Panc1 (cell line): ENCODE data around the gene PAX7. TPM values are rescaled to one million over a fixed set of nuclear protein-coding genes. Genes with fewer than 3 reads are reported as not detected.

Experiments
- ATAC-seq: fragments of 200-7000 bp; cut with Tn5 transposase; 2 replicates; pipeline ENCODE4 v1.9.1; 2020; ENCODE audit warnings: mild to moderate bottlenecking, moderate library complexity
- BruUV-seq: library from RNA; stranded (reverse); fragments of 400-500 nt; replicated peaks from 2 replicates; lab custom pipeline; 2021; lab: Mats Ljungman, UMichigan
- CTCF ChIA-PET: fragments of 300-600 bp; sonication (Branson Sonifier 250); formaldehyde crosslinking; loops from one replicate; lab custom pipeline; 2022; ENCODE audit warnings: antibody characterized with exemption; lab: Charles Lee
- POLR2A ChIA-PET: fragments of 300-600 bp; sonication (Branson Sonifier 250); formaldehyde crosslinking; loops from one replicate; lab custom pipeline; 2022; ENCODE audit warnings: antibody characterized with exemption; lab: Charles Lee
- DNase-seq: peaks from one replicate; pipeline ENCODE4 v3.0.0-alpha.2; 2010; ENCODE audit warnings: low read depth, low spot score
- H3K27ac ChIP-seq: 2 replicates; pipeline ENCODE4 v1.5.1; 2011; ENCODE audit warnings: mild to moderate bottlenecking, low read length, inconsistent platforms
- H3K27me3 ChIP-seq: fragments of 200-500 bp; sonication (Bioruptor generic); 2 replicates; pipeline ENCODE4 v1.6.0; 2014; ENCODE audit warnings: low read length, inconsistent platforms; ENCODE audit not compliant: control insufficient read depth, insufficient read depth
- H3K36me3 ChIP-seq: fragments of 200-500 bp; sonication (Bioruptor generic); 2 replicates; pipeline ENCODE4 v1.5.1; 2014; ENCODE audit warnings: inconsistent platforms, mild to moderate bottlenecking, low read length, moderate library complexity; ENCODE audit not compliant: control insufficient read depth, insufficient read depth
- H3K4me1 ChIP-seq: 2 replicates; pipeline ENCODE4 v1.5.1; 2011; ENCODE audit warnings: inconsistent platforms, mild to moderate bottlenecking, low read length, moderate library complexity; ENCODE audit not compliant: control insufficient read depth, insufficient read depth
- H3K4me3 ChIP-seq, 2 experiments: 2 replicates each; pipeline ENCODE4 v1.5.1; 2011 to 2012; ENCODE audit warnings: low read depth in 2 of 2, low read length in 2 of 2, mild to moderate bottlenecking in 2 of 2, inconsistent platforms in 1 of 2, moderate library complexity in 1 of 2
- H3K9me3 ChIP-seq: fragments of 200-500 bp; sonication (Bioruptor generic); 2 replicates; pipeline ENCODE4 v1.5.1; 2014; ENCODE audit warnings: low read depth, mild to moderate bottlenecking, inconsistent platforms, low read length, moderate library complexity; ENCODE audit not compliant: control insufficient read depth, insufficient read depth
- POLR2AphosphoS5 ChIP-seq: IDR thresholded peaks from 2 replicates; pipeline ENCODE4 v1.6.1; 2012; ENCODE audit warnings: mild to moderate bottlenecking, low read depth, low read length, moderate library complexity
- SIN3A ChIP-seq: IDR thresholded peaks from 2 replicates; pipeline ENCODE4 v1.6.1; 2012; ENCODE audit warnings: low read depth, mild to moderate bottlenecking, low read length, moderate library complexity, borderline replicate concordance; ENCODE audit not compliant: insufficient read depth
- TCF7L2 ChIP-seq: IDR thresholded peaks from 2 replicates; pipeline ENCODE4 v1.6.1; 2011; ENCODE audit warnings: mild to moderate bottlenecking, low read depth, low read length, inconsistent platforms
- in situ Hi-C: cut with HindIII; loops from 2 replicates; pipeline ENCODE4 v1.10.0; 2016; ENCODE audit warnings: low sequenced_read_pairs, low pct_unique_long_range_greater_than_20kb
- intact Hi-C: fragments of 100-400 bp; cut with micrococcal nuclease; formaldehyde crosslinking; loops from one replicate; pipeline ENCODE4 v1.10.0; 2022; ENCODE audit not compliant: unreplicated experiment
- total RNA-seq: library from RNA; stranded (reverse); gene quantifications from one replicate; pipeline ENCODE4 v1.2.1, GENCODE V29; 2021; ENCODE audit not compliant: unreplicated experiment
- TF ChIP-seq, protein P1 (sequence below), 2 experiments: IDR thresholded peaks; 2 replicates each; pipeline ENCODE4 v1.6.1; 2011 to 2012; ENCODE audit warnings: low read depth in 2 of 2, control low read depth in 1 of 2, low read length in 1 of 2, mild to moderate bottlenecking in 1 of 2, moderate library complexity in 1 of 2; ENCODE audit not compliant: insufficient read depth in 1 of 2
- TF ChIP-seq, protein P2 (sequence below): fragments of 450-650 bp; IDR thresholded peaks from 2 replicates; pipeline ENCODE4 v1.5.1; 2017; ENCODE audit warnings: mild to moderate bottlenecking

PAX7 gene
- total RNA-seq, 1 experiment from 2014 or later: not detected

DNA sequence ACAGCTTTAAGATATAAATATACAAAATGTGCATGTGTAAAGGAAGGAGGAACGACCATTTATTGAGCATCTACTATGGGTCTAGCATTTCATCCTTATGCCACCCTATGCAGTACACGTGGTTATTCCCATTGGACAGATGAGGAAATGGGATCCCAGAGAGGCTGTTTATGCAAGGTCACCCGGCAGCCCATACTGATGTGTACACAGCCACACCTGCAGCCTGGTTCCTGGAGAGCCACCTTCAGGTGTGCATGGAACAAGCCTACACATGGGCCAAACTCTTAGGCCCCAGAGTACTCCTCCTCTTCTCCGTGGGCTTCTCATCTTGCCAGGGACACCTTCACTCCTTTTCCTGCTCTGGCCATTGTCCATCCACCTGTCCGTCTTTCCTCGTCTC lies 108.8 kb downstream of the PAX7 start:
- TF ChIP-seq TCF7L2 (no peak), POLR2AphosphoS5 (no peak), SIN3A (no peak)
- TF ChIP-seq, protein P1, sequence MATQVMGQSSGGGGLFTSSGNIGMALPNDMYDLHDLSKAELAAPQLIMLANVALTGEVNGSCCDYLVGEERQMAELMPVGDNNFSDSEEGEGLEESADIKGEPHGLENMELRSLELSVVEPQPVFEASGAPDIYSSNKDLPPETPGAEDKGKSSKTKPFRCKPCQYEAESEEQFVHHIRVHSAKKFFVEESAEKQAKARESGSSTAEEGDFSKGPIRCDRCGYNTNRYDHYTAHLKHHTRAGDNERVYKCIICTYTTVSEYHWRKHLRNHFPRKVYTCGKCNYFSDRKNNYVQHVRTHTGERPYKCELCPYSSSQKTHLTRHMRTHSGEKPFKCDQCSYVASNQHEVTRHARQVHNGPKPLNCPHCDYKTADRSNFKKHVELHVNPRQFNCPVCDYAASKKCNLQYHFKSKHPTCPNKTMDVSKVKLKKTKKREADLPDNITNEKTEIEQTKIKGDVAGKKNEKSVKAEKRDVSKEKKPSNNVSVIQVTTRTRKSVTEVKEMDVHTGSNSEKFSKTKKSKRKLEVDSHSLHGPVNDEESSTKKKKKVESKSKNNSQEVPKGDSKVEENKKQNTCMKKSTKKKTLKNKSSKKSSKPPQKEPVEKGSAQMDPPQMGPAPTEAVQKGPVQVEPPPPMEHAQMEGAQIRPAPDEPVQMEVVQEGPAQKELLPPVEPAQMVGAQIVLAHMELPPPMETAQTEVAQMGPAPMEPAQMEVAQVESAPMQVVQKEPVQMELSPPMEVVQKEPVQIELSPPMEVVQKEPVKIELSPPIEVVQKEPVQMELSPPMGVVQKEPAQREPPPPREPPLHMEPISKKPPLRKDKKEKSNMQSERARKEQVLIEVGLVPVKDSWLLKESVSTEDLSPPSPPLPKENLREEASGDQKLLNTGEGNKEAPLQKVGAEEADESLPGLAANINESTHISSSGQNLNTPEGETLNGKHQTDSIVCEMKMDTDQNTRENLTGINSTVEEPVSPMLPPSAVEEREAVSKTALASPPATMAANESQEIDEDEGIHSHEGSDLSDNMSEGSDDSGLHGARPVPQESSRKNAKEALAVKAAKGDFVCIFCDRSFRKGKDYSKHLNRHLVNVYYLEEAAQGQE (IDR thresholded peaks at IDR 0.05; ENCODE audit: insufficient read depth in 1 of 2, low read depth in 2 of 2, low read length in 1 of 2): no peak
- TF ChIP-seq, protein P2, sequence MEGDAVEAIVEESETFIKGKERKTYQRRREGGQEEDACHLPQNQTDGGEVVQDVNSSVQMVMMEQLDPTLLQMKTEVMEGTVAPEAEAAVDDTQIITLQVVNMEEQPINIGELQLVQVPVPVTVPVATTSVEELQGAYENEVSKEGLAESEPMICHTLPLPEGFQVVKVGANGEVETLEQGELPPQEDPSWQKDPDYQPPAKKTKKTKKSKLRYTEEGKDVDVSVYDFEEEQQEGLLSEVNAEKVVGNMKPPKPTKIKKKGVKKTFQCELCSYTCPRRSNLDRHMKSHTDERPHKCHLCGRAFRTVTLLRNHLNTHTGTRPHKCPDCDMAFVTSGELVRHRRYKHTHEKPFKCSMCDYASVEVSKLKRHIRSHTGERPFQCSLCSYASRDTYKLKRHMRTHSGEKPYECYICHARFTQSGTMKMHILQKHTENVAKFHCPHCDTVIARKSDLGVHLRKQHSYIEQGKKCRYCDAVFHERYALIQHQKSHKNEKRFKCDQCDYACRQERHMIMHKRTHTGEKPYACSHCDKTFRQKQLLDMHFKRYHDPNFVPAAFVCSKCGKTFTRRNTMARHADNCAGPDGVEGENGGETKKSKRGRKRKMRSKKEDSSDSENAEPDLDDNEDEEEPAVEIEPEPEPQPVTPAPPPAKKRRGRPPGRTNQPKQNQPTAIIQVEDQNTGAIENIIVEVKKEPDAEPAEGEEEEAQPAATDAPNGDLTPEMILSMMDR: no peak
- no TSS peak for BruUV-seq
- intact Hi-C loops (no loop called here), in situ Hi-C loops (no loop called here)
- Histone ChIP-seq H3K9me3 (no peaks in the 10 kb centered on the region), H3K36me3 (no peaks in the 10 kb centered on the region), H3K4me3 (no peak overlapping the region), H3K27ac (no peak overlapping the region), H3K4me1 (no peaks in the 10 kb centered on the region), H3K27me3 (0 out of 2 replicates have a peak, but pooled peaks cover 2% of the 10 kb centered on the region)
- ChIA-PET POLR2A (no interaction called here), CTCF (no interaction called here)
- DNase-seq (no peak), ATAC-seq (no peak)

DNA sequence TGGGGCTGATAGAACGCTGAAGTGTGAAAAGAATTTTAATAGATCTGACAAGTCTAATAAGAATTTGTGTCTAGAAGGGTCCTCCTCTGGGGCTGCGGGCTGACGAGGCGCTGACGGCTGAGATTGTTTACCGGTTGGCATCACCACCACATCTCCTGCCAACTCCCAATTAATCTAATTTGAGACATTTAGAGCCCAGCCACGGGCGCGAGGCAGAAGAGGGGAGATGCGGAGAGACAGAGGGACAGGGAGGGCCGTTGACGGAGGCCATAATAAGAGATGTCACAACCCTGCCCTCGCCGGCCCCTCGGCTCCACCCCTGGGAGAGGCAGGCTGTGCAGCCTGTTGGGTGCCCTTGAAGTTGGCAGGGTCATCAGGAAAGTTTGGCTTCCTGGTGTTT lies 109.3 kb downstream of the PAX7 start:
- ATAC-seq (no peak), DNase-seq (no peak)
- Histone ChIP-seq H3K27ac (no peak overlapping the region), H3K9me3 (no peaks in the 10 kb centered on the region), H3K4me3 (no peak overlapping the region), H3K27me3 (0 out of 2 replicates have a peak, but pooled peaks cover 2% of the 10 kb centered on the region), H3K4me1 (no peaks in the 10 kb centered on the region), H3K36me3 (no peaks in the 10 kb centered on the region)
- CTCF ChIA-PET: interaction anchor here (0.6 kb wide), 1 partner anchor 897 kb away, joined by 4 read pairs; no protein-coding TSS in a partner anchor
- POLR2A ChIA-PET: no interaction called here
- intact Hi-C loops: no loop called here
- TF ChIP-seq TCF7L2 (no peak), POLR2AphosphoS5 (no peak), SIN3A (no peak)
- TF ChIP-seq, protein P2: no peak
- TF ChIP-seq, protein P1 (IDR thresholded peaks at IDR 0.05; ENCODE audit: insufficient read depth in 1 of 2, low read depth in 2 of 2, low read length in 1 of 2): no peak
- no TSS peak for BruUV-seq
- in situ Hi-C loops: no loop called here
